ENCODE measurements around the gene CCDC78. TPM values are rescaled to one million over a fixed set of nuclear protein-coding genes. Genes with fewer than 3 reads are reported as not detected.
A peak's percentile ranks its signal among the peaks of the same experiment; 100 is the strongest.

CCDC78 gene
- total RNA-seq, 4 donors from 2014 or later, result 0.13 TPM; not detected in 3

GRCh38 chr16:678209-678857, 47.9 kb downstream of the CCDC78 start:
- peaks cover 0 to 26% of the 10 kb centered on the region in 2 donors for H3K36me3 ChIP-seq
- H3K27me3 ChIP-seq, result peaks cover 8% of the 10 kb centered on the region
- no peak overlapping the region for H3K4me3 ChIP-seq
- 60% methylated on average over 1 of the region's 21 CpGs; no CpG with 5 or more reads in 1 of the 2 donors for WGBS, 2 donors (ENCODE audit: low coverage in 1 of 2)
- TF ChIP-seq CTCF (IDR thresholded peaks at IDR 0.05), result no peak
- no peak for TF ChIP-seq EP300 (IDR thresholded peaks at IDR 0.05)
- no peak for TF ChIP-seq POLR2A (IDR thresholded peaks at IDR 0.05)
- no peak for TF ChIP-seq POLR2AphosphoS5 (IDR thresholded peaks at IDR 0.05)
- ATAC-seq, result no peak
- H3K4me1 ChIP-seq, result peaks cover 0 to 65% (median 47%) of the 10 kb centered on the region in 3 donors
- H3K9me3 ChIP-seq, result no peaks in the 10 kb centered on the region
- H3K27ac ChIP-seq, result peak overlapping the region in 2 of 4 donors; percentile 96 to 100

- peaks cover 8% of the 10 kb centered on the region for H3K27me3 ChIP-seq
- H3K4me1 ChIP-seq, result peaks cover 0 to 58% (median 39%) of the 10 kb centered on the region in 3 donors
- ATAC-seq, result no peak
- TF ChIP-seq POLR2AphosphoS5 (IDR thresholded peaks at IDR 0.05), result no peak
- TF ChIP-seq POLR2A (IDR thresholded peaks at IDR 0.05), result no peak
- TF ChIP-seq EP300 (IDR thresholded peaks at IDR 0.05), result no peak
- no peak overlapping the region for H3K27ac ChIP-seq
- H3K36me3 ChIP-seq, result peaks cover 0 to 26% of the 10 kb centered on the region in 2 donors
- WGBS, 2 donors (ENCODE audit: low coverage in 1 of 2), result no CpG with 5 or more reads among the region's 57 CpGs
- H3K9me3 ChIP-seq, result no peaks in the 10 kb centered on the region
- H3K4me3 ChIP-seq, result no peak overlapping the region
Measured at GRCh38 chr16:677316-678190, 48.7 kb downstream of the CCDC78 start.

GRCh38 chr16:676913-677312, 49.3 kb downstream of the CCDC78 start:
- Histone ChIP-seq H3K27ac (no peak overlapping the region), H3K36me3 (peaks cover 0 to 26% of the 10 kb centered on the region in 2 donors), H3K9me3 (no peaks in the 10 kb centered on the region), H3K4me1 (peaks cover 0 to 51% (median 32%) of the 10 kb centered on the region in 3 donors), H3K4me3 (no peak overlapping the region), H3K27me3 (peaks cover 8% of the 10 kb centered on the region)
- ATAC-seq, result no peak
- TF ChIP-seq CTCF (IDR thresholded peaks at IDR 0.05), result no peak
- no peak for TF ChIP-seq POLR2A (IDR thresholded peaks at IDR 0.05)
- TF ChIP-seq EP300 (IDR thresholded peaks at IDR 0.05), result no peak
- TF ChIP-seq POLR2AphosphoS5 (IDR thresholded peaks at IDR 0.05), result no peak
- WGBS, 2 donors (ENCODE audit: low coverage in 1 of 2), result no CpG with 5 or more reads among the region's 23 CpGs

- Histone ChIP-seq H3K27me3 (peaks cover 8% of the 10 kb centered on the region), H3K9me3 (no peaks in the 10 kb centered on the region), H3K4me3 (no peak overlapping the region), H3K4me1 (peaks cover 0 to 47% (median 29%) of the 10 kb centered on the region in 3 donors), H3K36me3 (peaks cover 0 to 26% of the 10 kb centered on the region in 2 donors), H3K27ac (no peak overlapping the region)
- TF ChIP-seq POLR2A (IDR thresholded peaks at IDR 0.05) (no peak), EP300 (IDR thresholded peaks at IDR 0.05) (no peak), CTCF (IDR thresholded peaks at IDR 0.05) (no peak), POLR2AphosphoS5 (IDR thresholded peaks at IDR 0.05) (no peak)
- ATAC-seq, result no peak
- no CpG with 5 or more reads among the region's 21 CpGs for WGBS, 2 donors (ENCODE audit: low coverage in 1 of 2)
Measured at GRCh38 chr16:676565-676902, 49.7 kb downstream of the CCDC78 start.

GRCh38 chr16:675884-676564, 50.2 kb downstream of the CCDC78 start:
- peaks cover 0 to 29% of the 10 kb centered on the region in 2 donors for H3K36me3 ChIP-seq
- peaks cover 0 to 42% (median 23%) of the 10 kb centered on the region in 3 donors for H3K4me1 ChIP-seq
- H3K27ac ChIP-seq, result peak overlapping the region in 3 of 4 donors; percentile 48 to 69 (median 50)
- no peak for TF ChIP-seq POLR2A (IDR thresholded peaks at IDR 0.05)
- TF ChIP-seq POLR2AphosphoS5 (IDR thresholded peaks at IDR 0.05), result no peak
- no peak for TF ChIP-seq EP300 (IDR thresholded peaks at IDR 0.05)
- TF ChIP-seq CTCF (IDR thresholded peaks at IDR 0.05), result no peak
- 29% methylated on average over 4 of the region's 25 CpGs; no CpG with 5 or more reads in 1 of the 2 donors for WGBS, 2 donors (ENCODE audit: low coverage in 1 of 2)
- no peak for ATAC-seq
- peak overlapping the region in 1 of 2 donors; percentile 49 for H3K4me3 ChIP-seq
- no peaks in the 10 kb centered on the region for H3K9me3 ChIP-seq
- peaks cover 8% of the 10 kb centered on the region for H3K27me3 ChIP-seq
